HCT116 (cell line): ENCODE data around the gene IAH1. TPM values are rescaled to one million over a fixed set of nuclear protein-coding genes. Genes with fewer than 3 reads are reported as not detected.
A peak's percentile ranks its signal among the peaks of the same experiment; 100 is the strongest.

Experiments
- ATAC-seq: fragments of 200-7000 bp; cut with Tn5 transposase; 2 replicates; pipeline ENCODE4 v1.9.1; 2020; ENCODE audit warnings: mild to moderate bottlenecking, moderate library complexity
- BruUV-seq: library from RNA; stranded (reverse); fragments of 400-500 nt; replicated peaks from 2 replicates; lab custom pipeline; 2021; lab: Mats Ljungman, UMichigan
- CTCF ChIA-PET: fragments of 300-600 bp; sonication (Branson Sonifier 250); formaldehyde crosslinking; loops from one replicate; lab custom pipeline; 2021; ENCODE audit warnings: antibody characterized with exemption; lab: Charles Lee
- POLR2A ChIA-PET: fragments of 300-600, 350-600 bp; sonication (Branson Sonifier 250); formaldehyde crosslinking; loops from one replicate; lab custom pipeline; 2021; ENCODE audit warnings: antibody characterized with exemption; lab: Charles Lee
- RAD21 ChIA-PET, 2 experiments: fragments of 300-600 bp; sonication (Branson Sonifier 250); formaldehyde crosslinking; loops; one replicate each; lab custom pipeline; 2023; ENCODE audit warnings: low total read pairs in 2 of 2; ENCODE audit not compliant: uncharacterized antibody in 2 of 2, unreplicated experiment in 2 of 2, low non-redundant PET in 1 of 2; lab: Charles Lee
- DNase-seq: peaks from one replicate; pipeline ENCODE4 v3.0.0-alpha.2; 2010; ENCODE audit warnings: low read depth, low spot score
- H2AFZ ChIP-seq: fragments of 200-600 bp; shearing (Covaris generic), sonication (generic); 2 replicates; pipeline ENCODE4 v1.6.1; 2017; ENCODE audit warnings: low read depth, mixed run types, mixed read lengths, antibody characterized with exemption, low read length; ENCODE audit not compliant: poor library complexity, severe bottlenecking
- H3K27ac ChIP-seq: 2 replicates; pipeline ENCODE4 v1.5.1; 2012; ENCODE audit warnings: low read depth, low read length
- H3K27me3 ChIP-seq: fragments of 200-600 bp; sonication (generic); 2 replicates; pipeline ENCODE4 v1.6.1; 2016; ENCODE audit warnings: mixed run types, low read length, mixed read lengths; ENCODE audit not compliant: insufficient read depth
- H3K36me3 ChIP-seq, 2 experiments: fragments of 200-500 bp in 1 of 2; fragments of 200-600 bp in 1 of 2; sonication (Bioruptor generic) in 1 of 2; sonication (generic) in 1 of 2; 2 replicates each; pipeline versions ENCODE4 v1.5.1 to v1.6.1; 2014 to 2016; ENCODE audit warnings: low read length in 2 of 2, inconsistent platforms in 1 of 2, mixed read lengths in 1 of 2, mixed run types in 1 of 2; ENCODE audit not compliant: insufficient read depth in 2 of 2, control insufficient read depth in 1 of 2
- H3K4me1 ChIP-seq, 2 experiments: fragments of 200-600 bp in 1 of 2; sonication (generic) in 1 of 2; 2 replicates each; pipeline versions ENCODE4 v1.5.1 to v1.6.1; 2012 to 2017; ENCODE audit warnings: low read length in 2 of 2, inconsistent platforms in 1 of 2, mild to moderate bottlenecking in 1 of 2, mixed read lengths in 1 of 2, mixed run types in 1 of 2, moderate library complexity in 1 of 2; ENCODE audit not compliant: insufficient read depth in 2 of 2, control insufficient read depth in 1 of 2
- H3K4me2 ChIP-seq: fragments of 200-600 bp; sonication (generic); 2 replicates; pipeline ENCODE4 v1.6.1; 2017; ENCODE audit warnings: mixed run types, low read length, mixed read lengths
- H3K4me3 ChIP-seq, 2 experiments: fragments of 200-600 bp in 1 of 2; sonication (generic) in 1 of 2; replicated peaks in 1 of 2; 2 replicates each; pipeline ENCODE4 v1.5.1; 2011 to 2016; ENCODE audit warnings: low read length in 2 of 2, control low read depth in 1 of 2, low read depth in 1 of 2, mild to moderate bottlenecking in 1 of 2, mixed read lengths in 1 of 2, mixed run types in 1 of 2
- H3K79me2 ChIP-seq: fragments of 200-600 bp; sonication (generic); 2 replicates; pipeline ENCODE4 v1.6.1; 2017; ENCODE audit warnings: mild to moderate bottlenecking, mixed run types, low read length, moderate library complexity, mixed read lengths; ENCODE audit not compliant: insufficient read depth
- H3K9ac ChIP-seq: fragments of 200-600 bp; sonication (generic); 2 replicates; pipeline ENCODE4 v1.6.1; 2016; ENCODE audit warnings: low read length, mixed read lengths
- H3K9me2 ChIP-seq: fragments of 200-600 bp; sonication (generic), shearing (Covaris generic); 2 replicates; pipeline ENCODE4 v1.6.1; 2017; ENCODE audit warnings: mixed run types, mild to moderate bottlenecking, moderate library complexity; ENCODE audit not compliant: insufficient read depth
- H3K9me3 ChIP-seq, 2 experiments: fragments of 200-500 bp in 1 of 2; fragments of 200-600 bp in 1 of 2; sonication (Bioruptor generic) in 1 of 2; sonication (generic) in 1 of 2; 2 replicates each; pipeline ENCODE4 v1.6.1; 2014 to 2017; ENCODE audit warnings: low read length in 2 of 2, mixed read lengths in 2 of 2, inconsistent platforms in 1 of 2, low read depth in 1 of 2, mild to moderate bottlenecking in 1 of 2, mixed run types in 1 of 2, moderate library complexity in 1 of 2; ENCODE audit not compliant: control insufficient read depth in 1 of 2, insufficient read depth in 1 of 2
- H4K20me1 ChIP-seq: fragments of 200-600 bp; sonication (generic), shearing (Covaris generic); 2 replicates; pipeline ENCODE4 v1.6.1; 2017; ENCODE audit warnings: mixed run types, mild to moderate bottlenecking, moderate library complexity; ENCODE audit not compliant: insufficient read depth
- EZH2 ChIP-seq: fragments of 200-600 bp; sonication (generic); IDR thresholded peaks from 2 replicates; pipeline ENCODE4 v1.6.1; 2017; ENCODE audit warnings: antibody characterized with exemption, mixed run types
- RAD21 ChIP-seq: IDR thresholded peaks from 2 replicates; pipeline ENCODE4 v1.6.1; 2012; ENCODE audit warnings: low read depth, mild to moderate bottlenecking
- SP1 ChIP-seq: IDR thresholded peaks from 2 replicates; pipeline ENCODE4 v1.6.1; 2012; ENCODE audit warnings: low read depth
- TCF7L2 ChIP-seq: IDR thresholded peaks from 2 replicates; pipeline ENCODE4 v1.7.0; 2011; ENCODE audit warnings: borderline replicate concordance, inconsistent platforms; ENCODE audit not compliant: insufficient read depth, insufficient read length; ENCODE audit errors: extremely low read depth
- YY1 ChIP-seq: IDR thresholded peaks from 2 replicates; pipeline ENCODE4 v1.6.1; 2011; ENCODE audit warnings: low read length, low read depth, moderate library complexity, mild to moderate bottlenecking; ENCODE audit not compliant: insufficient replicate concordance; ENCODE audit errors: extremely low read depth
- intact Hi-C: fragments of 100-400 bp; cut with micrococcal nuclease; formaldehyde crosslinking; loops from 2 replicates; pipeline ENCODE4 v1.10.0; 2022
- total RNA-seq: library from RNA; stranded (reverse); gene quantifications from one replicate; pipeline ENCODE4 v1.2.1, GENCODE V29; 2021; ENCODE audit not compliant: unreplicated experiment
- TF ChIP-seq, protein P1 (sequence below): IDR thresholded peaks from 2 replicates; pipeline ENCODE4 v1.6.1; 2012
- TF ChIP-seq, protein P2 (sequence below), 3 experiments: fragments of 200-600 bp in 1 of 3; sonication (generic) in 1 of 3; IDR thresholded peaks in 2 of 3; conservative IDR thresholded peaks in 1 of 3; 2 replicates each; pipeline ENCODE4 v1.5.1; 2012 to 2017; ENCODE audit warnings: low read depth in 2 of 3, low read length in 2 of 3, antibody characterized with exemption in 1 of 3, borderline replicate concordance in 1 of 3, control low read depth in 1 of 3, mild to moderate bottlenecking in 1 of 3, mixed read lengths in 1 of 3, mixed run types in 1 of 3, moderate library complexity in 1 of 3; ENCODE audit not compliant: insufficient read depth in 1 of 3

The IAH1 gene
- total RNA-seq, 1 experiment from 2014 or later = 35.1 TPM

DNA sequence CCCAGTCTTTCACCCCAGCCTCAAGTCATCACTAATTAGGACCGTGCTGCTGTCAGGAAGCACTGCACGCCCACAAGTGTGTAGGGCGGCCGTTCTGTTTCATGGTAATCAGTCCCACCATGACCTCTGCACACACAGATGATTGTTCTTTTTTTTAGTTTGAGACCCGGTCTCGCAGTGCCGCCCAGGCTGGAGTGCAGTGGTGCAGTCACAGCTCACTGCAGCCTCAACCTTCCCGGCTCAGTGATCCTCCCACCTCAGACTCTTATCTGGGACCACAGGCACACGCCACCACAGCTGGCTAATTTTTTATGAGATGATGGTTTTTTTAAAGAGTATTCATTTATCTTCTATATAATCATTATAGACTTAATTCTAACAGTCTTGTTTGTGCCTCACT, 1.8 kb upstream of the IAH1 start (continued):
- TF ChIP-seq, protein P1, sequence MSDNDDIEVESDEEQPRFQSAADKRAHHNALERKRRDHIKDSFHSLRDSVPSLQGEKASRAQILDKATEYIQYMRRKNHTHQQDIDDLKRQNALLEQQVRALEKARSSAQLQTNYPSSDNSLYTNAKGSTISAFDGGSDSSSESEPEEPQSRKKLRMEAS = no peak

DNA sequence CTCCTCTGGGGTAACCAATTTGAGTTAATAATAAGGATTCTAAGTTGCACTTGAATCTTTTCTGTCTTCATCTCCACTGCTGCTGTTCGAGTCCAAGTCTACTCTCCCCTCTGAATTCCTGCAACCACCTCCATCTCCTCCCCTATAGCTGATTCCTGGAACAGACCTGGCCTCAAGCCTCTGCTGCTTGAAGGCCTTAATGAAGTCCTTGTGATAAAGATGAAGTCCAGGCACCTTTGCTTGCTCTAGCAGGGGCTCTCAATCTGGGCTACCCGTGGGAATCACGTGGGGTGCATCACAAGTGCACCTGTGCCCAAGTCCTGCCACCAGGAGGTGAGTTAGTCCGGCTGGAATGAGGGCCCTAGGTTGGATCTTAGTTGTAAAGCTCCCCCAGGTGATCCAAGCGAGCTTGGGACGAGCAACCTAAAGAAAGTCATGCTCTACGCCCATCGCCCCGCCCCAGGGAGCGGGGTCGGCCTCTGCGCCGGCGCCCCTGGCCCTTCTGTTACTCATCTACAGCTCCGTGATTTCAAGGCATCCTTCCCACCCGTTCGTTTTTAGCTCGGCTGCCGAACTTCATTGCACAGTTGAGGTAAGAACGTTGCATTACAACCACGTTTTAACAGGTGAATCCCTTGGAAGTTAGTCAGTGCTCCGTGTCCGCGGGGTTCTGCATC, 905 bp upstream of the IAH1 start:
- H3K9ac ChIP-seq = no peak overlapping the region
- no peaks in the 10 kb centered on the region; the same call in 1 of the 2 replicates for H4K20me1 ChIP-seq
- H3K9me2 ChIP-seq = no peaks in the 10 kb centered on the region
- CTCF ChIA-PET = interaction anchor here (1.2 kb wide), 1 partner anchor 38 kb away, joined by 4 read pairs; no protein-coding TSS in a partner anchor
- POLR2A ChIA-PET = no interaction called here
- peaks cover 6 to 16% of the 10 kb centered on the region in 2 experiments; a peak in 2 of 4 replicates for H3K36me3 ChIP-seq
- ATAC-seq (no peak; the same call in 1 of the 2 replicates), DNase-seq (no peak)
- H3K4me1 ChIP-seq = peaks cover 5 to 22% of the 10 kb centered on the region in 2 experiments; a peak in 3 of 4 replicates
- H3K27me3 ChIP-seq = no peaks in the 10 kb centered on the region
- RAD21 ChIA-PET = interaction anchor here in 1 of 2 experiments (0.7 kb wide), 1 partner anchor 415 kb away, joined by 5 read pairs; no protein-coding TSS in a partner anchor
- no peak overlapping the region for H2AFZ ChIP-seq
- intact Hi-C loops = loop anchor here (10.0 kb wide), 1 partner anchor 329 kb away; no protein-coding TSS in a partner anchor
- no TSS peak for BruUV-seq
- no peak overlapping the region for H3K4me2 ChIP-seq
- no peak overlapping the region for H3K4me3 ChIP-seq
- H3K9me3 ChIP-seq = no peaks in the 10 kb centered on the region
- peaks cover 4% of the 10 kb centered on the region; the same call in 1 of the 2 replicates for H3K79me2 ChIP-seq
- H3K27ac ChIP-seq = no peak overlapping the region; the same call in 1 of the 2 replicates
- no peak for TF ChIP-seq TCF7L2
- TF ChIP-seq, protein P1 = no peak
- TF ChIP-seq RAD21 = peak; percentile 37
- TF ChIP-seq SP1 = no peak
- TF ChIP-seq, protein P2, sequence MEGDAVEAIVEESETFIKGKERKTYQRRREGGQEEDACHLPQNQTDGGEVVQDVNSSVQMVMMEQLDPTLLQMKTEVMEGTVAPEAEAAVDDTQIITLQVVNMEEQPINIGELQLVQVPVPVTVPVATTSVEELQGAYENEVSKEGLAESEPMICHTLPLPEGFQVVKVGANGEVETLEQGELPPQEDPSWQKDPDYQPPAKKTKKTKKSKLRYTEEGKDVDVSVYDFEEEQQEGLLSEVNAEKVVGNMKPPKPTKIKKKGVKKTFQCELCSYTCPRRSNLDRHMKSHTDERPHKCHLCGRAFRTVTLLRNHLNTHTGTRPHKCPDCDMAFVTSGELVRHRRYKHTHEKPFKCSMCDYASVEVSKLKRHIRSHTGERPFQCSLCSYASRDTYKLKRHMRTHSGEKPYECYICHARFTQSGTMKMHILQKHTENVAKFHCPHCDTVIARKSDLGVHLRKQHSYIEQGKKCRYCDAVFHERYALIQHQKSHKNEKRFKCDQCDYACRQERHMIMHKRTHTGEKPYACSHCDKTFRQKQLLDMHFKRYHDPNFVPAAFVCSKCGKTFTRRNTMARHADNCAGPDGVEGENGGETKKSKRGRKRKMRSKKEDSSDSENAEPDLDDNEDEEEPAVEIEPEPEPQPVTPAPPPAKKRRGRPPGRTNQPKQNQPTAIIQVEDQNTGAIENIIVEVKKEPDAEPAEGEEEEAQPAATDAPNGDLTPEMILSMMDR (IDR thresholded peaks at IDR 0.05 in 2 of 3, conservative IDR thresholded peaks at IDR 0.05 in 1 of 3; ENCODE audit: borderline replicate concordance in 1 of 3, insufficient read depth in 1 of 3, low read depth in 2 of 3, low read length in 2 of 3) = peak in 2 of 3 experiments; percentile 32; a peak in 4 of 6 replicates
- TF ChIP-seq YY1 = no peak
- TF ChIP-seq EZH2 = no peak
